Small intestine (tissue), 7 donors: ENCODE results near the gene MACO1. TPM values are rescaled to one million over a fixed set of nuclear protein-coding genes. Genes with fewer than 3 reads are reported as not detected.

Source experiments
- DNase-seq, 2 donors: peaks; one replicate each; pipeline versions ENCODE4 v3.0.0 to v3.0.0-alpha.2; 2013
- FAIRE-seq: peaks from 2 replicates; lab custom pipeline; 2012; peaks lifted over from hg19 to GRCh38; lab: Jason Lieb, UNC
- H3K27ac ChIP-seq, 3 donors: one replicate each; pipeline ENCODE4 v1.5.1; 2013; ENCODE audit warnings: low read length in 2 of 3, mild to moderate bottlenecking in 2 of 3, control low read depth in 1 of 3, inconsistent platforms in 1 of 3, low read depth in 1 of 3, moderate library complexity in 1 of 3
- H3K27me3 ChIP-seq, 3 donors: one replicate each; pipeline ENCODE4 v1.6.1; 2013; ENCODE audit warnings: low read length in 3 of 3, inconsistent platforms in 1 of 3; ENCODE audit not compliant: control insufficient read depth in 3 of 3, insufficient read depth in 3 of 3
- H3K36me3 ChIP-seq, 3 donors: one replicate each; pipeline ENCODE4 v1.6.1; 2013; ENCODE audit warnings: low read length in 3 of 3, inconsistent platforms in 1 of 3, low read depth in 1 of 3, mild to moderate bottlenecking in 1 of 3, moderate library complexity in 1 of 3; ENCODE audit not compliant: control insufficient read depth in 3 of 3, insufficient read depth in 2 of 3
- H3K4me1 ChIP-seq, 3 donors: one replicate each; pipeline ENCODE4 v1.6.1; 2013; ENCODE audit warnings: low read length in 2 of 3, inconsistent platforms in 1 of 3, low read depth in 1 of 3, mild to moderate bottlenecking in 1 of 3, moderate library complexity in 1 of 3; ENCODE audit not compliant: control insufficient read depth in 3 of 3, insufficient read depth in 2 of 3
- H3K4me3 ChIP-seq, 3 donors: one replicate each; pipeline ENCODE4 v1.5.1; 2013; ENCODE audit warnings: low read length in 3 of 3, control low read depth in 1 of 3, inconsistent platforms in 1 of 3, low read depth in 1 of 3, mild to moderate bottlenecking in 1 of 3, moderate library complexity in 1 of 3
- H3K9me3 ChIP-seq, 2 donors: one replicate each; pipeline ENCODE4 v1.6.1; 2013; ENCODE audit warnings: low read depth in 1 of 2, low read length in 1 of 2; ENCODE audit not compliant: control insufficient read depth in 2 of 2, insufficient read depth in 1 of 2
- WGBS, 3 donors: extraction: QIAGEN DNeasy Blood & Tissue Kit; methylation state at CpG; one replicate each; pipeline ENCODE4 v1.1.7; 2013; 5-methylcytosine and 5-hydroxymethylcytosine counted together
- polyA plus RNA-seq, 4 donors: library from polyadenylated mRNA; stranded (reverse) in 3 of 4; unstranded in 1 of 4; fragments of 200-250 nt in 3 of 4; fragments of 120-200 nt in 1 of 4; gene quantifications; one replicate each; pipeline versions ENCODE4 v1.2.1 to v1.2.3, GENCODE V29; 2013
- donor health status: healthy with polysubstance abuse.
- donor health status: control.
- donor health status: control.
- donor health status: Bipolar disorder and iron deficiency.
- donor health status: healthy.

MACO1 gene
- polyA plus RNA-seq, 4 donors, result 8.1 to 18.6 (median 9.7) TPM

GRCh38 chr1:25524568-25525360 is 94.1 kb downstream of the MACO1 start:
- H3K4me1 ChIP-seq, result no peaks in the 10 kb centered on the region
- peaks cover 0 to 11% of the 10 kb centered on the region in 2 donors for H3K9me3 ChIP-seq
- no peak overlapping the region for H3K27ac ChIP-seq
- H3K27me3 ChIP-seq, result no peaks in the 10 kb centered on the region
- DNase-seq (no peak), FAIRE-seq (no peak)
- WGBS, 3 donors, result 73 to 74% (median 74%) methylated on average over 15 of the region's 15 CpGs
- no peaks in the 10 kb centered on the region for H3K36me3 ChIP-seq
- H3K4me3 ChIP-seq, result no peak overlapping the region

DNA sequence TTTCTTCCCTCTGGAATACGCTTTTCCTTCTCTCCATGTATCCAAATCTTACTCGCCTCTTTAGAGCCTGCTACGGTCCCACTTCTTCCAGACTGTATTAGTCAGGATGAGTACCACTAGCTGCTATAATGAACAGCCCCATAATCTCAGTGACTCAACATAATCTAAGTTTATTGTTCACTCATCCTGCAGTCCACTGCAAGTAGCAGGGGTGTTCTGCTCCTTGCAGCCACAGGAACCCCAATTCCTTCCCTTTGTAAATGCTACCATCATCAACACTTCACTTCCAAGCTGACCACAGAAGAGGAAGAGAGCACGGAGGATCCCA is 94.6 kb downstream of the MACO1 start:
- WGBS, 3 donors, result 89 to 95% (median 90%) methylated on average over 4 of the region's 4 CpGs
- FAIRE-seq, result no peak

GRCh38 chr1:25526753-25527152 is 96.1 kb downstream of the MACO1 start:
- WGBS, 3 donors, result 87 to 94% (median 92%) methylated on average over 2 of the region's 2 CpGs
- Histone ChIP-seq H3K36me3 (no peaks in the 10 kb centered on the region), H3K27me3 (no peaks in the 10 kb centered on the region), H3K27ac (no peak overlapping the region), H3K9me3 (peaks cover 0 to 11% of the 10 kb centered on the region in 2 donors), H3K4me1 (no peaks in the 10 kb centered on the region), H3K4me3 (no peak overlapping the region)
- DNase-seq, result no peak
- FAIRE-seq, result no peak

More for the DNA sequence above, 94.6 kb downstream of the MACO1 start:
- no peak overlapping the region for H3K4me3 ChIP-seq
- no peak for DNase-seq
- no peak overlapping the region for H3K27ac ChIP-seq
- peaks cover 0 to 11% of the 10 kb centered on the region in 2 donors for H3K9me3 ChIP-seq
- H3K4me1 ChIP-seq, result no peaks in the 10 kb centered on the region
- no peaks in the 10 kb centered on the region for H3K36me3 ChIP-seq
- H3K27me3 ChIP-seq, result no peaks in the 10 kb centered on the region

DNA sequence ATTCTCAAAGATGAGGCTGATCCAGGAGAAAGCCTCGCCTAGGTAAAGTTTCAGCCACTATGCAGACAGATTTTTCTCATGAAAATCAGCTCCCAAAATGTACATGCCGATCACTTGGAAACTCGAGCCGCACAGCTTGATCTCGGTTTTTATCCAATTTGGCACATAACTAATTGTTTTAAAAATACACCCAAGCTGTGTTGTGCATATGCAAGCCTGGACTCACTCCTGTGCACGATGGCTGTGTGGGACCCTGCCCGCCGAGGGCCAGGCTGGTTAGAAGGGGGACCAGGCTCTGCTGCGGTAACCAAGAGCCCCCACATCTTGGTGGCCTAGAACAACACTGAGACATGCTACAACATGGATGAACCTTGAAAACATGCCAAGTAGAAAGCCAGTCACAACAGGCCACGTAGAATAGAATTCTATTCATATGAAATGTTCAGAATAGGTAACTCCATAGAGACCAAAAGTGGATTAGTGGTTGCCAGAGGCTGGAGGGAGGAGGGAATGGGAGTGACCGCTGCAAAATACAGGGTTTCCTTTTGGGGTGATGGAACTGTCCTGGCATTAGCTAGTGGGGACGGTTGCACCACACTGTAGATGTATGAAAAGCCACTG is 96.6 kb downstream of the MACO1 start:
- DNase-seq (no peak), FAIRE-seq (no peak)
- Histone ChIP-seq H3K27me3 (no peaks in the 10 kb centered on the region), H3K4me1 (no peaks in the 10 kb centered on the region), H3K27ac (no peak overlapping the region), H3K4me3 (no peak overlapping the region), H3K36me3 (no peaks in the 10 kb centered on the region), H3K9me3 (peaks cover 0 to 11% of the 10 kb centered on the region in 2 donors)
- 80 to 85% (median 80%) methylated on average over 12 of the region's 12 CpGs for WGBS, 3 donors

- Histone ChIP-seq H3K27ac (no peak overlapping the region), H3K36me3 (no peaks in the 10 kb centered on the region), H3K4me1 (no peaks in the 10 kb centered on the region), H3K27me3 (no peaks in the 10 kb centered on the region), H3K9me3 (peaks cover 0 to 11% of the 10 kb centered on the region in 2 donors), H3K4me3 (no peak overlapping the region)
- FAIRE-seq (no peak), DNase-seq (no peak)
- 88 to 92% (median 90%) methylated on average over 21 of the region's 21 CpGs for WGBS, 3 donors
Observed at GRCh38 chr1:25527946-25528595, 97.4 kb downstream of the MACO1 start.

- Histone ChIP-seq H3K4me3 (no peak overlapping the region), H3K27me3 (no peaks in the 10 kb centered on the region), H3K27ac (no peak overlapping the region), H3K4me1 (no peaks in the 10 kb centered on the region), H3K9me3 (peaks cover 0 to 11% of the 10 kb centered on the region in 2 donors), H3K36me3 (no peaks in the 10 kb centered on the region)
- 84 to 92% (median 89%) methylated on average over 7 of the region's 7 CpGs for WGBS, 3 donors
- FAIRE-seq (no peak), DNase-seq (no peak)
Observed at GRCh38 chr1:25528881-25529517, 98.3 kb downstream of the MACO1 start.

- Histone ChIP-seq H3K9me3 (peaks cover 0 to 10% of the 10 kb centered on the region in 2 donors), H3K27ac (no peak overlapping the region), H3K4me3 (no peak overlapping the region), H3K36me3 (no peaks in the 10 kb centered on the region), H3K27me3 (no peaks in the 10 kb centered on the region), H3K4me1 (no peaks in the 10 kb centered on the region)
- no peak for DNase-seq
- WGBS, 3 donors, result 73 to 82% (median 74%) methylated on average over 15 to 18 of the region's 18 CpGs
- FAIRE-seq, result no peak
Observed at GRCh38 chr1:25529518-25530185, 99.0 kb downstream of the MACO1 start.
